SW 1271 (cell line): ENCODE results near the gene MSH6.

Experiments used
- DNase-seq, 2 experiments: peaks; one replicate each; lab custom pipeline; 2025; lab: John Stamatoyannopoulos, UW

The MSH6 gene

GRCh38 chr2:47782671-47783485 is at the start of gene MSH6:
MSH6 (plus strand) TSS chr2:47783145; CDS start chr2:47783234, 89 bp downstream.
- DNase-seq: peak; percentile 86 to 87

GRCh38 chr2:47735136-47735869 is 47.6 kb upstream of the MSH6 start:
- DNase-seq: no peak

DNA sequence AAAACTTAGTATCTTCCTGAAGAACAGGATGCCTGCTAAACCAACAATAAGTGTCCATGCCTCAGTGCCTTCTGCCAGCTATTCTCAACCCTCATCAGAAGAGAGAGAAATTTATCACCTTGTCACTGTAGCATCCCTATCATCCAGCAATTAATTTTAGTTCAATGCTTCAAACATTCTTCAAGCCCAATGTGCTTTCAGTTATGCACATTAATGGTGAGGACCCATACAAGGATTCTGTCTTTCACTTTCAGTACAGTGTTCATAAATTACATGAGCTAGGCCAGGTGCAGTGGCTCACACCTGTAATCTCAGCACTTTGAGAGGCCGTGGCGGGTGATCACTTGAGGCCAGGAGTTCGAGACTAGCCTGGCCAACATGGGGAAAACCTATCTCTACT is 47.0 kb upstream of the MSH6 start:
- no peak for DNase-seq

DNA sequence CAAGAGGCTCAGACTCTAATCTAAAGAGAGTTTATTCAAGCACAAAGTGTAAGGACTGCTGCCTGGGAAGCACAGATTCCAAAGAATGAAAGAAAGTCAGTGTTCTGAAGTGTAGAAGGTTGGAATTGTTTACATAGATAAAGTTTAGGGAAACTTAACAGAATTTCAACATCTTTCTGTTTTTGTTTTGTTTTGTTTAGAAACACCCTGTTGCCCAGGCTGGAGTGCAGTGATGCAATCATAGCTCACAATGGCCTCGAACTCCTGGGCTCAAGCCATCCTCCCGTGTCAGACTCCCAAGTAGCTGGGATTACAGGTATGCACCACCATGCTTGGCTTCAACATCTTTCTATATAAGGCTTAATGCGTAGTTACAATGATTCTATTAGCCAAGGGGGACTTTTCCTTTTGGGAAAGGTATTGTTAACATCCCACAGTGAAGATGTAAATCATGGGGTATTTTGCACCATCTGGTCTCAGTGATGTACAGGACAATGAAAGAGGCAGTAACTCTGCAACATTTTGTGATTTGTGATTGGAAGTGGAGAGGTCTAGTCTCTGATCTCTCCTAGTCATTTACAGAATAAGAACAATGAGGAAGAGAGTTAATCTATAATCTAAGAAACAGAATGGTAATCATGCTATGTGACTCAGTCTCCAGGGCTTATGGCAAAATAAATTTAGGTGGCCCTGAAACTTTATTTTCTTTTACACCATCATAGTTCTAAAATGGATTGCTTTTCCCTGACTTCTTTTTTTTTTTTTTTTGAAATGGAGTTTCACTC is 45.6 kb upstream of the MSH6 start:
- DNase-seq: no peak

- DNase-seq: no peak
Measured at GRCh38 chr2:47738331-47738730, 44.6 kb upstream of the MSH6 start.

- no peak for DNase-seq
Measured at GRCh38 chr2:47741101-47741500, 41.8 kb upstream of the MSH6 start.

DNA sequence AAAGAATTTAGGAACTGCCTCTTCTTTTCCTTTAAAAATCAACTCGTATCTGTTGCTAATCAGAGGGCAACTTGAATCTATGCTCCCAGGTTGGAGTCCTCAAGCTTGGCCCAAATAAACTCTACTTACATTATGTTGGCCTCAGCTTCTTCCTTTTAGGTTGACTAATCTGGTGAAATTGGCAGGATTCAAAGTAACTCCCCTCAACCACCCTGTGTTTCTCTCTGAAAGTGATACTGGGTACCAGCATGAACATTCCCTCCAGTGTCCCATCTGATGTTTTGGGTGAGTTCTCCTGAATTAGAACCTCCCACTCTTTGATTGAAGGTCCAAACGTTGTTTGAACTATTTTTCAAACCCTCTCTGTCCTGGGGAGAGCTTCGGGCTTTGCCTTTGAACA is 41.3 kb upstream of the MSH6 start:
- no peak for DNase-seq

- no peak for DNase-seq
Measured at GRCh38 chr2:47744074-47744473, 38.9 kb upstream of the MSH6 start.

- no peak for DNase-seq
Measured at GRCh38 chr2:47747878-47748277, 35.1 kb upstream of the MSH6 start.

DNA sequence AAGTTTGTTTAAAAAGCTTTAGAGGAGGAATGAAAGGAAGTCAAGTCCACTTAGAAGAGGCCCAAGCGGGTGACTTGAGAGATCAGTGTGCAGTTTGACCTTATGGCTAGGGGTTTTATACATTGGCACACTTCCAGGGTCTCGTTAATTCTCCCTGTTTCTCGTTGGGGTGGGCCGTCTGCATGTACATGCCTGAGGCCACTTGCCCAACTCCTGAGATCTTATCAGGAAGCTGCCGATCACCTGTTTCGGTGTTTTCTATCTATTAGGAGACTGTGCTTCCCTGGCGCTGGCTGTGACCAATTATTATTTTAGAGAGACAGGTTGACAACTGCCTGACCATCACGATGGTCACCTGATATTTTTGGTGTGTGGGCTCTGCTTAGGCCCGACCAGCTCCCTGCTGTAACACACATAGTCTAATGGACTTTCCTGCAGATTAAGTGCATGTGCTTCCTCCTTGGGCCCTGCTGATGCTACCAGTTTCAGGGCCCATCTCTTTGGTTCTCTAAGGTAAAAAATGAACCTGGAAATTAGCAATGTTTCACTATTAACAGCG is 31.0 kb upstream of the MSH6 start:
- DNase-seq: no peak

DNA sequence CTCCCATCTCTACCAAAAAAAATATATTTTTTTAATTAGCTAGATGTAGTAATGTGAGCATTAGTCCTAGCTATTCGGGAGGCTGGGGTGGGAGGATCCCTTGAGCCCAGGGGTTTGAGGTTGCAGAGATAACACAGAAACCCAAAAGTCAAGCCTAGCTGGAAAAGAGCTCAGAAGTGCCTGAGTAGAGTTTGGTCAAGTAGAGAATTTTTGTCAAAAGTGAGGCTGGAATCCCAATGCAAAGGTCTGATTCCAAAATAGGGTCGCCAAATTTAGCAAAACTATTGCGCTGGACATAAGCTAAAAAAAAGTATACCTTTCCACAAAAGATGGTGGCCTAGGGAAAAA is 15.5 kb upstream of the MSH6 start:
- no peak for DNase-seq

DNA sequence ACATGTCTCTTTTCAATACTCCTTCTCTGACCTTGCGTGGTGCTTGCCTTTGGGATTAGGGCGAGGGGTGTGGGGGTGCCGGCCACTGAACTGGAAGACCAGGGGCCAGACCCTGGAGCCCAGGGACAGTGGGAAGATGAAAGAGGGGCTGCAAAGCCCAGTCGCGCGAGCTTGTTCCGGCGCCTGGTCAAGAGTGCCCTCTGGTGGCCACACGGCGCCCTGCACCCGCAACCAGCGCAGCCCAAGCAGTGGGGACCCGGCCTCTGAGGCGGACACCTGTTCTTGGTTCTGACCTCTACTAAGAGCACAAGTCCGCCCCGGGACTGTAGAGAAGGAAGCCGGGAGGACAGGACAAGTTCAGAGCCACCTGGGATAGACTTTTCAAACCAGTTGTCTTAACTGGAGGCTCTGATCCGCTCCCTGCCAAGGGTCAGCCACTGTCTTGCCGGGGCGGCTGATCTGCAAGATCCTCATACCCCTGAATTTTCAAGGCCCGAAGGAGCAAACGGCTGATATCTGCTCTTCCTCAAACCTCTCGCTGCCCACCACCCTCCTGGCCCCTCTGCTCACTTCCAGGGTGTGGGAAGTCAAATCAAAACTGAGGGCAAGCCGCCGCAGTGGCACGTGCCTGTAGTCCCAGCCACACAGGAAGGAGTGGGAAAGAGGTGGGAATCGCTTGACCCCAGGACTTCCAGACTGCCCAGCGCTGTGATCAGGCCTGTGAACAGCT is 14.9 kb upstream of the MSH6 start:
- peak in 1 of 2 experiments; percentile 44 for DNase-seq

- DNase-seq: no peak
Measured at GRCh38 chr2:47769318-47769717, 13.6 kb upstream of the MSH6 start.

DNA sequence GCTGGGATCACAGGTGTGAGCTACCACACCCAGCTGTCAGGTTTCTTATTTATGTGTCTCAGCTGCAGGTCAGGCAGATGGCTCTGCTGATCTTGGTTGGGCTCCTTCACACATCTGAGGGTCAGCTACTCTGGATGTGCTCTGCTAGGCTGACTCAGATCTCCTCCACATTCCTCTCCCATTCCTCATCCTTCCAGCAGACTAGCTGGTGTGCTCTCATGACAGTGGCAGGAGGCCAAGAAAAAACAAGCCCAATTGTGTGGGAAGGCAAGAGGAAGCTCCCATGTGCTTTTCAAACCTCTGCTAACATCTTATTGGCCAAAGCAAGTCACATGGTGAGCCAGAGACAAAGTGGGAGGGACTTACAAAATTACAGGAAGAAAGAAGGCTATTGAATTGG is 11.7 kb upstream of the MSH6 start:
- peak; percentile 38 to 39 for DNase-seq

DNA sequence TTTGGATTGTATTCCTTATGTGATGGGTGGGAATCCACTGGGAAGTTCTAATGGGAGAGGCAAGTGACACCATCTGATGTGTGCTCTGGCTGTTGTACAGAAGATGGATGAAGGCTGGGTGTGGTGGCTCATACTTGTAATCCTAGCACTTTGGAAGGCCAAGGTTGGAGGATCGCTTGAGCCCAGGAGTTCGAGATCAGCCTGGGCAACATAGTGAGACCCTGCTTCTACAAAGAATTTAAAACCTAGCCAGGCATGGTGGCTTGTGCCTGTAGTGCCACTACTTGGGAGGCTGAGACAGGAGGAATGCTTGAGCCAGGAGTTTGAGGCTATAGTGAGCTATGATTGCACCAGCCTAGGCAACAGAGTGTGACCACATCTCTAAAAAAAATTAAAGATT is 10.6 kb upstream of the MSH6 start:
- no peak for DNase-seq

GRCh38 chr2:47774567-47774966 is 8.4 kb upstream of the MSH6 start:
- no peak for DNase-seq

- DNase-seq: no peak
Measured at GRCh38 chr2:47777277-47777937, 5.5 kb upstream of the MSH6 start.

GRCh38 chr2:47778698-47779425 is 4.1 kb upstream of the MSH6 start:
- no peak for DNase-seq

DNA sequence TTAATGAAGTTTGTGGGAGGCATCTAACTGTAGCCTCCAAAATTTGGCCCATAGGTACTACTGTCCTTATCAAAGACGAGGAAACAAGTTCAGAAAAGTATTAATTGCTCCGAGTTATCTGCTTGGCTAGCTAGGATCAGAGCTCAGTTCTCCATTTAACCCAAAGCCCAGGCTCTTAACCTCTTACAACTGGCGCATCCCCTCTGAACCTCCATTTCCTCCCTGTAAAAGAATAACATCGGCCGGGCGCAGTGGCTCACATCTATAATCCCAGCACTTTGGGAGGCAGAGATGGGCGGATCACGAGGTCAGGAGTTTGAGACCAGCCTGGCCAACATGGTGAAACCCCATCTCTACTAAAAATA is 3.5 kb upstream of the MSH6 start:
- DNase-seq: no peak

DNA sequence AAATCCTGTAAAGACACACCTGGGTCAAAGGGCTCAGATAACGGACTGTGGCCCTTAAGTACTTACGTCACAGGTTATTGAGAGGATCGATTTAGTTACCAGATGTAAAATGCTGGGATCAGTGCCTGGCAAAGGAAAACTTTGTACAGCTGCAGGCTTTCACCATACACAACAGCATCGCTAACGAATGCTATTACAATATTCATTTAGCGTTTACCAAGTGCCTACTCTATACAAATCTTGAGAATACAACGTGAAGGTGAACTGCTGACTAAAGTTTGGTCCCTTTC is 619 bp upstream of the MSH6 start:
- no peak for DNase-seq
